ENCODE data around the gene EEF1G.

The EEF1G gene

DNA sequence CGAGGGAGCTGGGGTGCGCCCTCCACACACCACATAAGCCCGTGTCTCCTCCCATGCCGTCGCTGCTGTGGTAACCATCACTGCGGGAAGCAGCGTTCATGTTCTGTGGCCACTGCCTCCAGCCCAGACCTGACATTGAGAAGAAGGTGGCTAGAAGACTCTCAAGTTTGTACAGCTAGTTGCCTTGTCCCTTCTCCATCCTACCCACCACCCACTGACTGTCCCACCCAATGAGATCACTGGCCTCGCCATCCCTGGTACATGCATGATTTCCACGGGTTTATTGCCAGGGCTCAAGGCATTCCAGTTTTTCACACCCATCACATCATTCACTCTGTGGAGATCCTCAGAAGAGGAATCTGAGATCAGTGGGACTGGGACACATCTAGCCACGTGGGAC is 60.1 kb downstream of the EEF1G start:
- H3K27me3 ChIP-seq (ENCODE audit: control insufficient read depth in 1 of 2, insufficient read depth in 2 of 2, low read length in 2 of 2) = no peaks in the 10 kb centered on the region
- no peak overlapping the region for H3K27ac ChIP-seq (ENCODE audit: low read depth, low read length)
- H3K9me3 ChIP-seq (ENCODE audit: low read length) = no peaks in the 10 kb centered on the region
- no peak overlapping the region for H3K4me3 ChIP-seq (ENCODE audit: low read depth in 1 of 2, low read length in 2 of 2)
- peaks cover 39% of the 10 kb centered on the region for H3K36me3 ChIP-seq (ENCODE audit: insufficient read depth, low read length)
- peaks cover 31% of the 10 kb centered on the region for H3K4me1 ChIP-seq (ENCODE audit: insufficient read depth, low read length)
- no peak overlapping the region for H3K9ac ChIP-seq (ENCODE audit: low read length)

DNA sequence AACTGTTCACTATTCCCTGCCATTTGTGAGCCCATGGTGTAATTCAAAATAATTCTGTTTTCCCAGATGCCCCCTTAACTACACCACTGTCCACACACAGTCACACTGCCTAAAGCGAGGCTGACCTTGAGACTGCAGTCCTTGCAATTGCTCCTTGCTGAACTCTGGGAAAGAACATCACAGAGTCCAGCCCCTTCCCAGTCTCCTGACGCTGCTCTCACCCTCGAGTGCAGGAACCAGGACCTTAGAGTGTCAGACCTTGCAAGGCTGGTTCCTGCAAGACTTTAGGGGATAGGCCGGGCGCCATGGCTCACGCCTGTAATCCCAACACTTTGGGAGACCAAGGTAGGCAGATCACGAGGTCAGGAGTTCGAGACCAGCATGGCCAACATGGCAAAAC is 60.7 kb downstream of the EEF1G start:
- Histone ChIP-seq H3K9me3 (ENCODE audit: low read length) (no peaks in the 10 kb centered on the region), H3K27ac (ENCODE audit: low read depth, low read length) (no peak overlapping the region), H3K4me3 (ENCODE audit: low read depth in 1 of 2, low read length in 2 of 2) (no peak overlapping the region), H3K4me1 (ENCODE audit: insufficient read depth, low read length) (peaks cover 31% of the 10 kb centered on the region), H3K9ac (ENCODE audit: low read length) (no peak overlapping the region), H3K36me3 (ENCODE audit: insufficient read depth, low read length) (peaks cover 32% of the 10 kb centered on the region), H3K27me3 (ENCODE audit: control insufficient read depth in 1 of 2, insufficient read depth in 2 of 2, low read length in 2 of 2) (no peaks in the 10 kb centered on the region)

All from muscle layer of colon (tissue), 2 donors.